ENCODE measurements around the gene EN1. TPM values are rescaled to one million over a fixed set of nuclear protein-coding genes. Genes with fewer than 3 reads are reported as not detected.

The EN1 gene
- polyA plus RNA-seq, 4 donors, result not detected

DNA sequence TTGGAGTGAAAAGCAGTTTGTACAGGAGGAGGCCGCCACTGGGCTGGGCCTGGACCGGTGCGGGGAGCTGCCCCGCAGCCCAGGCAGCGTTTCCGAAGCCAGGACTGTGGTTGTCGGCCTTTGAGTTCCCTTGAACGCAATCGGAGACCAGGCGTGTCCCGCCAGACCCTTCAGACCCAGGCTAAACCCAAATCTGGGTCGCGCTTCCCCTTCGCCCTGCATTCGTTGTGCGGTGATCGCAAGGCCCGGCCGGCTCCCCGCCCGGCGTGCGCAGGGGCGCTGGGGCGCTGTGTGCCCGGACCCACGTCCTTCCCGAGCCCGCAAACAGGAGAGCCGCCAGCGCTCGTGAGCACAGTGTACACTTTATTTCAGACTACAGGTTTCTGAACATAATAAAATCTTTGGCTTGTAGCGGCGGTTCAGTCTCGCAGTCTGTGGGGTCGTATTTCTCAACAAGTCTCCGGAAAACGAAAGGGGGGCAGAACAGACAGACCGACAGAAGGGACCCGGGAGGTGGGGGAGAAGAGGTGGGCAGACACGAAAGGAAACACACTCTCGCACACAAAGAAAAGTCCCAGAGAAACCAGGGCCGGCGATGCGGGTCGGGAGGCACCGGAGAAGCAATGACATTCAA, 5.5 kb downstream of the EN1 start:
- Histone ChIP-seq H3K27me3 (ENCODE audit: control insufficient read depth in 3 of 3, insufficient read depth in 3 of 3, low read length in 3 of 3) (peaks cover 15 to 97% (median 83%) of the 10 kb centered on the region in 3 donors), H3K4me3 (ENCODE audit: low read depth in 1 of 3, low read length in 3 of 3) (peak overlapping the region in 1 of 3 donors; percentile 18), H3K27ac (ENCODE audit: low read depth in 1 of 3, low read length in 2 of 3) (no peak overlapping the region), H3K4me1 (ENCODE audit: control insufficient read depth in 3 of 3, insufficient read depth in 2 of 3, low read depth in 1 of 3, low read length in 2 of 3) (peaks cover 0 to 7% (median 0%) of the 10 kb centered on the region in 3 donors), H3K36me3 (ENCODE audit: control insufficient read depth in 3 of 3, insufficient read depth in 2 of 3, low read depth in 1 of 3, low read length in 3 of 3) (no peaks in the 10 kb centered on the region), H3K9me3 (ENCODE audit: control insufficient read depth in 2 of 2, insufficient read depth in 1 of 2, low read depth in 1 of 2, low read length in 1 of 2) (no peaks in the 10 kb centered on the region)
- DNase-seq (peak in 1 of 2 donors; percentile 59), FAIRE-seq (no peak)
- 5 to 11% (median 7%) methylated on average over 46 to 47 of the region's 47 CpGs for WGBS, 3 donors

DNA sequence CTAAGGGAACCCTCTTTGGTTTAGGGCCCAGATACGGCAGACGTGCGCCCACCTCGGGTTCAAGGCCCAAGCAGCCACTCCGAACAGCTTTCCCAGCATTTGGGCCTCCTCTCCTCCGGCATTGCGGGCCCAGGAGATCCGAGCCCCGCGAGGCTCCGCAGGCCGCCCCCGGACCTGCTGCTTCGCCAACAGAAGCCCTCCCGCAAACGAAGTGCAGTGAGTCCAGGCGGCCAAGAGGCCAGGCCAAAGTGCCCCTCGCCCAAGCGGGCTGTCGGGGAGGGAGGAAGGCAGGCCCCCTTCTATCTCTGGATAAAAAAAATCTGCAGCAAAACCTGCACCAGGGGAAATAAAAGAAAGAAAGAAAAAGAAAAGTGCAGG, 6.0 kb downstream of the EN1 start:
- no peak overlapping the region for H3K4me3 ChIP-seq (ENCODE audit: low read depth in 1 of 3, low read length in 3 of 3)
- FAIRE-seq (no peak), DNase-seq (no peak)
- H3K27ac ChIP-seq (ENCODE audit: low read depth in 1 of 3, low read length in 2 of 3), result no peak overlapping the region
- H3K27me3 ChIP-seq (ENCODE audit: control insufficient read depth in 3 of 3, insufficient read depth in 3 of 3, low read length in 3 of 3), result peaks cover 14 to 99% (median 87%) of the 10 kb centered on the region in 3 donors
- no peaks in the 10 kb centered on the region for H3K36me3 ChIP-seq (ENCODE audit: control insufficient read depth in 3 of 3, insufficient read depth in 2 of 3, low read depth in 1 of 3, low read length in 3 of 3)
- 16 to 42% (median 41%) methylated on average over 20 of the region's 20 CpGs for WGBS, 3 donors
- peaks cover 0 to 7% (median 0%) of the 10 kb centered on the region in 3 donors for H3K4me1 ChIP-seq (ENCODE audit: control insufficient read depth in 3 of 3, insufficient read depth in 2 of 3, low read depth in 1 of 3, low read length in 2 of 3)
- H3K9me3 ChIP-seq (ENCODE audit: control insufficient read depth in 2 of 2, insufficient read depth in 1 of 2, low read depth in 1 of 2, low read length in 1 of 2), result no peaks in the 10 kb centered on the region

DNA sequence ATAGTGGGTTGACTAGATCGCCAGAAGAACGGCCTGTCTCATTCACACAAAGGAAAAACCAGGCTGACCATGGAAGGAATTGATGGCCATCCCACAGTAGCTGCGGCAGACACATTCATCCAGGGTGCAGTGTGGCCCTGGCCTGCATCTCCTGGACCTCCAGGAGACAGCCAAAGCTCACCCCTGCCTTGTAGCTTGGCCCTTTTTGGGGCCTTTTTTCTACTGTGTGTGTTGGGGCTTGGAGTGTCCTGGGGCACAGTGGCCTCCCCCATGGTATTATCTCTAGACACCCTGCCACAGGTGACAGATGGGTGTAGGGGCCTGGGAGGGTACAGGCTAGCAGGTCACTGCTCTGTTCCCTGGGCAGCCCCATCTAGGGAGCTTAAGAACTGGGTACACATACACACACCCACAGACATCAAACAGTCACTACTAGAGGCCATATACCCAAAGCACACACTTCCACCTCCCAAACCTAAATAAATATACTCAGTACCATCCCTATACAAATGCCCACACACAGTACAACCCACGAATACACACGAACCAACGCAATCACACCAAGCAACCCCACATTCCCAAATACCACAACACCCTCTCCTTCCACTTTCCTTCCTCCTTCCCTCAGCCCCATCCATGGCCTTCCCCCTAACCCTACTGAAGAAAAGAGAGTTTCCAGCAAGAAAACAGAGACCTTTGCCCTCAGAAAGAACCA, 8.6 kb downstream of the EN1 start:
- Histone ChIP-seq H3K27ac (ENCODE audit: low read depth in 1 of 3, low read length in 2 of 3) (no peak overlapping the region), H3K9me3 (ENCODE audit: control insufficient read depth in 2 of 2, insufficient read depth in 1 of 2, low read depth in 1 of 2, low read length in 1 of 2) (no peaks in the 10 kb centered on the region), H3K4me3 (ENCODE audit: low read depth in 1 of 3, low read length in 3 of 3) (no peak overlapping the region), H3K27me3 (ENCODE audit: control insufficient read depth in 3 of 3, insufficient read depth in 3 of 3, low read length in 3 of 3) (peaks cover 14 to 100% (median 89%) of the 10 kb centered on the region in 3 donors), H3K36me3 (ENCODE audit: control insufficient read depth in 3 of 3, insufficient read depth in 2 of 3, low read depth in 1 of 3, low read length in 3 of 3) (no peaks in the 10 kb centered on the region), H3K4me1 (ENCODE audit: control insufficient read depth in 3 of 3, insufficient read depth in 2 of 3, low read depth in 1 of 3, low read length in 2 of 3) (peaks cover 0 to 4% (median 4%) of the 10 kb centered on the region in 3 donors)
- 27 to 37% (median 30%) methylated on average over 6 of the region's 6 CpGs for WGBS, 3 donors
- DNase-seq (no peak), FAIRE-seq (no peak)

DNA sequence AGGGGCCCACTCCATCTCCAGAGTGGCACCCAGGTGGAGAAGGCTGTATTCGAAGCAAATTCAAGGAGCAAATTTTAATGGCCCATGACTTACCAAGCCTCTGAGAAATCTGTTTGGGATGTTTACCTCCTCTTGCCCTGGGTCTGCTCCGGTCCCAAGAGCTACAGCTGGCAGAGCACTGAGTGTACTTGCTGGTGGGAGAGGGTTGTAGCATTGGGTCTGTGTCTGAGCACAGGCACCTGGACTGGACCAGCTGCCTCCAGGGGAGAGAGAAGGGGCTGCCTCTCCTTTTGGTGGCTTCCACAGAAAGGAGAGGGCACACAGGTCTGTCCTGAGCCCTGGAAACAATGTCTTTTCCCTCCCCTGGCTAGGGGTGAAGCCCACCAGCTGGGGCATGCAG, 9.8 kb downstream of the EN1 start:
- Histone ChIP-seq H3K9me3 (ENCODE audit: control insufficient read depth in 2 of 2, insufficient read depth in 1 of 2, low read depth in 1 of 2, low read length in 1 of 2) (peaks cover 0 to 3% of the 10 kb centered on the region in 2 donors), H3K27ac (ENCODE audit: low read depth in 1 of 3, low read length in 2 of 3) (no peak overlapping the region), H3K27me3 (ENCODE audit: control insufficient read depth in 3 of 3, insufficient read depth in 3 of 3, low read length in 3 of 3) (peaks cover 18 to 100% (median 87%) of the 10 kb centered on the region in 3 donors), H3K4me3 (ENCODE audit: low read depth in 1 of 3, low read length in 3 of 3) (no peak overlapping the region), H3K4me1 (ENCODE audit: control insufficient read depth in 3 of 3, insufficient read depth in 2 of 3, low read depth in 1 of 3, low read length in 2 of 3) (peaks cover 0 to 4% (median 3%) of the 10 kb centered on the region in 3 donors), H3K36me3 (ENCODE audit: control insufficient read depth in 3 of 3, insufficient read depth in 2 of 3, low read depth in 1 of 3, low read length in 3 of 3) (no peaks in the 10 kb centered on the region)
- FAIRE-seq, result no peak
- no peak for DNase-seq
- 11 to 27% (median 18%) methylated on average over 2 of the region's 2 CpGs for WGBS, 3 donors

DNA sequence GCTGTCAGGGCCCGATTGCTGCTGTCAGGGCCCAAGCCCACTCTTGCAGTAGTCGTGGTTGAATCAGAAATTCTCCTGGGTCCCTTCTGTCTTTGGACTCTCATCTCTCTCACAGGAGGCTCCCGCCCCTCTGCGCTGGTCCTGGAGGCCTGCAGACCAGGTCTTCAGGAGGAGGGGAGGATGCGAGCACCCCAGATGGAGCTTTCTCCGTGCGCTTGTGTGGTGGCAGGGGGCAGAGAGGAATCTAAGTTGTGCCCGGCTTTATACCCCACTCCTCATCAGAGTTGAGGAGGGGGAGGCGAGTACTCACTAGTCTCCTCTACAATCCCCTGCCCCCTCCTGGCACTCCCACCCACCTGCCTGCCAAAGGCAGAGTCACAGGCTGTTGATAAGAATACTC, 10.4 kb downstream of the EN1 start:
- Histone ChIP-seq H3K36me3 (ENCODE audit: control insufficient read depth in 3 of 3, insufficient read depth in 2 of 3, low read depth in 1 of 3, low read length in 3 of 3) (no peaks in the 10 kb centered on the region), H3K27me3 (ENCODE audit: control insufficient read depth in 3 of 3, insufficient read depth in 3 of 3, low read length in 3 of 3) (peaks cover 18 to 100% (median 88%) of the 10 kb centered on the region in 3 donors), H3K4me3 (ENCODE audit: low read depth in 1 of 3, low read length in 3 of 3) (no peak overlapping the region), H3K9me3 (ENCODE audit: control insufficient read depth in 2 of 2, insufficient read depth in 1 of 2, low read depth in 1 of 2, low read length in 1 of 2) (peaks cover 0 to 5% of the 10 kb centered on the region in 2 donors), H3K4me1 (ENCODE audit: control insufficient read depth in 3 of 3, insufficient read depth in 2 of 3, low read depth in 1 of 3, low read length in 2 of 3) (peaks cover 0 to 4% (median 0%) of the 10 kb centered on the region in 3 donors), H3K27ac (ENCODE audit: low read depth in 1 of 3, low read length in 2 of 3) (no peak overlapping the region)
- FAIRE-seq (no peak), DNase-seq (no peak)
- 6 to 26% (median 25%) methylated on average over 9 of the region's 9 CpGs for WGBS, 3 donors

DNA sequence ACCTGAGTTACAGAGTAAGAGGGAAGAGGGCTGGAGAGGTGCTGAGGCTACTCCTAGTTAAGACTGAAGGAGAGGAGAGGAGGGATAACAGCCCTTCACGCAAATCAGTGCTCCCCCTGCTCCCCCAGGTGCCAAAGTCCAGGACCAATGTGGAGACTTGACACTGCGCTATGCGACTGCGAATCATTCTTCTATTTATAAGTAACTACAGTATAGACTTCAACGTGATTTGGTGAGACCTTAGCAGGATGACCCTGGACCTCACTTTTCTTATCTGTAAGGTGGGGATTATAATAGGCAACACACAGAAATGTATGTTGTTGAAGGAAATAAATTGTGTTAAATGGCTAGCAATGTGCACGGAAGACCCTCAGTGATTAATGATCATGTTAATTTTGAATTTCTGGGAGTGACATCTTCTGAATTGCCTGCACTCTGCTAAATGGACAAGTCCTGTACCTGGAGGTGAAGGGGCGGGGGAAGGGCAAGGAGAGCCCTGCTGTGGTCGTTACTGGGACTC, 11.0 kb downstream of the EN1 start:
- FAIRE-seq (no peak), DNase-seq (no peak)
- H3K27me3 ChIP-seq (ENCODE audit: control insufficient read depth in 3 of 3, insufficient read depth in 3 of 3, low read length in 3 of 3), result peaks cover 18 to 100% (median 82%) of the 10 kb centered on the region in 3 donors
- no peaks in the 10 kb centered on the region for H3K36me3 ChIP-seq (ENCODE audit: control insufficient read depth in 3 of 3, insufficient read depth in 2 of 3, low read depth in 1 of 3, low read length in 3 of 3)
- H3K4me1 ChIP-seq (ENCODE audit: control insufficient read depth in 3 of 3, insufficient read depth in 2 of 3, low read depth in 1 of 3, low read length in 2 of 3), result peaks cover 0 to 4% (median 0%) of the 10 kb centered on the region in 3 donors
- no peak overlapping the region for H3K27ac ChIP-seq (ENCODE audit: low read depth in 1 of 3, low read length in 2 of 3)
- 8 to 14% (median 10%) methylated on average over 8 of the region's 8 CpGs for WGBS, 3 donors
- peaks cover 0 to 5% of the 10 kb centered on the region in 2 donors for H3K9me3 ChIP-seq (ENCODE audit: control insufficient read depth in 2 of 2, insufficient read depth in 1 of 2, low read depth in 1 of 2, low read length in 1 of 2)
- no peak overlapping the region for H3K4me3 ChIP-seq (ENCODE audit: low read depth in 1 of 3, low read length in 3 of 3)

DNA sequence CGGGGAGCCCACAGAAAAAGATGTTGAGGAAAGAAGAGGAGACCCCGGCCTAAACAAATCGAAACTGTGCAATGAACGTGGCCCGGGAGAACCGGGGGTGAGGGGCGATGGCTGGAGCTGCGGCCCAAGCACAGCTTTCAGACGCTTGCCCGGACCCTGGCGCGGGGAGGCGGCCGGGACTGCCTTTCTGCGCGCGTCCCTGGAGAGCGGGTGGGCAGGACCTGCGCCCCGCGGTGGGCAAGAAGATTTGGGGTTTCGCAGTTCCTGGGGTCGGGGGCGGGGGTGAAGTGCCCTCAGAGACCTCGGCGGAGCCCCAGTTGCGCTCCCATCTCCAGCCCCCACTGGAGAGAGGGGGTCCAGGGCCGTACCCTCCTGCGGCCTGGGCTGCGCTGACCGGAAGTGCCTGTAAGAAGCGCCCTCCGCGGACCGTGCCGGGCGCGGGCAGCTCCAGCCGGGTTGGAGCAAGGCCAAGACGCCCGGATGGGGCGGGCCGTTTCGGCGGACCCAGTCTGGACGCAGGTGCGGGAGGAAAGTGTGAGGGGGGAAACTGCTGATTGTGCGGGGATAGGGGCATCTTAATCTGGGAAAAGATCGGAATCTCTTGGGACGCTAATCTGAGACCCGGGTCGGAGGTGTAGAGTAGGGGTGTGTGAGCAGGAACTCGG, 11.6 kb downstream of the EN1 start:
- peaks cover 18 to 98% (median 76%) of the 10 kb centered on the region in 3 donors for H3K27me3 ChIP-seq (ENCODE audit: control insufficient read depth in 3 of 3, insufficient read depth in 3 of 3, low read length in 3 of 3)
- H3K36me3 ChIP-seq (ENCODE audit: control insufficient read depth in 3 of 3, insufficient read depth in 2 of 3, low read depth in 1 of 3, low read length in 3 of 3), result no peaks in the 10 kb centered on the region
- H3K27ac ChIP-seq (ENCODE audit: low read depth in 1 of 3, low read length in 2 of 3), result no peak overlapping the region
- WGBS, 3 donors, result 1 to 6% (median 2%) methylated on average over 51 to 53 of the region's 53 CpGs
- peak overlapping the region in 2 of 3 donors; percentile 15 to 29 for H3K4me3 ChIP-seq (ENCODE audit: low read depth in 1 of 3, low read length in 3 of 3)
- peaks cover 0 to 5% of the 10 kb centered on the region in 2 donors for H3K9me3 ChIP-seq (ENCODE audit: control insufficient read depth in 2 of 2, insufficient read depth in 1 of 2, low read depth in 1 of 2, low read length in 1 of 2)
- DNase-seq, result no peak
- no peak for FAIRE-seq
- H3K4me1 ChIP-seq (ENCODE audit: control insufficient read depth in 3 of 3, insufficient read depth in 2 of 3, low read depth in 1 of 3, low read length in 2 of 3), result peaks cover 0 to 4% (median 0%) of the 10 kb centered on the region in 3 donors

Data from small intestine (tissue), 7 donors.